Caco-2 (cell line): ENCODE measurements around the gene ONECUT1. TPM values are rescaled to one million over a fixed set of nuclear protein-coding genes. Genes with fewer than 3 reads are reported as not detected.

Experiments used
- BruUV-seq: library from RNA; stranded (reverse); fragments of 400-500 nt; replicated peaks from 2 replicates; lab custom pipeline; 2021; lab: Mats Ljungman, UMichigan
- CTCF ChIA-PET: fragments of 300-600 bp; sonication (Branson Sonifier 250); formaldehyde crosslinking; loops from one replicate; lab custom pipeline; 2022; ENCODE audit warnings: antibody characterized with exemption; lab: Charles Lee
- POLR2A ChIA-PET: fragments of 300-600 bp; sonication (Branson Sonifier 250); formaldehyde crosslinking; loops from one replicate; lab custom pipeline; 2022; ENCODE audit warnings: antibody characterized with exemption; lab: Charles Lee
- DNase-seq, 2 experiments: peaks; one replicate each; pipeline versions ENCODE4 v3.0.0 to v3.0.0-alpha.2; 2020 to 2022
- H3K27me3 ChIP-seq: replicated peaks from 2 replicates; pipeline ENCODE4 v1.6.0; 2011; ENCODE audit warnings: low read length; ENCODE audit not compliant: control insufficient read depth, insufficient read depth
- H3K36me3 ChIP-seq: 2 replicates; pipeline ENCODE4 v1.5.1; 2011; ENCODE audit warnings: low read length; ENCODE audit not compliant: control insufficient read depth, insufficient read depth
- H3K4me1 ChIP-seq: fragments of 250-450 bp; sonication (Bioruptor Pico); 2 replicates; pipeline ENCODE4 v1.5.1; 2020; ENCODE audit warnings: mild to moderate bottlenecking
- H3K4me3 ChIP-seq: 2 replicates; pipeline ENCODE4 v1.5.1; 2011; ENCODE audit warnings: low read depth, mild to moderate bottlenecking, control low read depth, low read length
- H3K9me3 ChIP-seq: fragments of 250-450 bp; sonication (Bioruptor Pico); 2 replicates; pipeline ENCODE4 v1.5.1; 2020; ENCODE audit warnings: mild to moderate bottlenecking, moderate library complexity
- H3K27ac Mint-ChIP-seq: one replicate; pipeline ENCODE4 v1.8.0; 2022; ENCODE audit warnings: mixed read lengths; ENCODE audit not compliant: unreplicated experiment
- H3K27me3 Mint-ChIP-seq: one replicate; pipeline ENCODE4 v1.8.0; 2022; ENCODE audit warnings: mixed read lengths; ENCODE audit not compliant: insufficient read depth, unreplicated experiment
- H3K36me3 Mint-ChIP-seq: one replicate; pipeline ENCODE4 v1.8.0; 2022; ENCODE audit warnings: mild to moderate bottlenecking, mixed read lengths; ENCODE audit not compliant: insufficient read depth, unreplicated experiment
- H3K4me1 Mint-ChIP-seq: one replicate; pipeline ENCODE4 v1.8.0; 2022; ENCODE audit warnings: low read depth, mixed read lengths; ENCODE audit not compliant: unreplicated experiment
- H3K4me3 Mint-ChIP-seq: one replicate; pipeline ENCODE4 v1.8.0; 2022; ENCODE audit warnings: mild to moderate bottlenecking, moderate library complexity, mixed read lengths; ENCODE audit not compliant: unreplicated experiment
- H3K9me3 Mint-ChIP-seq: one replicate; pipeline ENCODE4 v1.8.0; 2022; ENCODE audit warnings: mixed read lengths; ENCODE audit not compliant: unreplicated experiment
- CTCF ChIP-seq, 2 experiments: fragments of 200-600 bp in 1 of 2; IDR thresholded peaks; 1 replicate in 1 of 2; 2 replicates in 1 of 2; pipeline versions ENCODE4 v1.5.1 to v1.8.0; 2011 to 2022; ENCODE audit warnings: antibody characterized with exemption in 1 of 2, control low read depth in 1 of 2, inconsistent platforms in 1 of 2, low read depth in 1 of 2, low read length in 1 of 2, mild to moderate bottlenecking in 1 of 2, moderate library complexity in 1 of 2; ENCODE audit not compliant: insufficient read depth in 1 of 2, severe bottlenecking in 1 of 2, unreplicated experiment in 1 of 2
- intact Hi-C: fragments of 100-400 bp; cut with micrococcal nuclease; formaldehyde crosslinking; loops from one replicate; pipeline ENCODE4 v1.10.0; 2022; ENCODE audit not compliant: unreplicated experiment
- total RNA-seq: library from RNA; stranded (reverse); gene quantifications from 2 replicates; pipeline ENCODE4 v1.2.3, GENCODE V29; 2022

The ONECUT1 gene
- total RNA-seq, 1 experiment from 2014 or later: 0.68 TPM

- intact Hi-C loops: no loop called here
- TF ChIP-seq CTCF (IDR thresholded peaks at IDR 0.05; ENCODE audit: insufficient read depth in 1 of 2, low read depth in 1 of 2, low read length in 1 of 2, severe bottlenecking in 1 of 2, unreplicated experiment in 1 of 2): no peak
- Mint-ChIP-seq H3K4me3 (no peak overlapping the region), H3K36me3 (no peaks in the 10 kb centered on the region), H3K9me3 (no peaks in the 10 kb centered on the region), H3K27ac (no peak overlapping the region), H3K4me1 (no peaks in the 10 kb centered on the region), H3K27me3 (peaks cover 17% of the 10 kb centered on the region)
- ChIA-PET POLR2A (no interaction called here), CTCF (no interaction called here)
- no peak overlapping the region for H3K4me3 ChIP-seq
- BruUV-seq: no TSS peak
- no peaks in the 10 kb centered on the region; the same call in 1 of the 2 replicates for H3K27me3 ChIP-seq
- no peak for DNase-seq
- no peaks in the 10 kb centered on the region for H3K9me3 ChIP-seq
- H3K36me3 ChIP-seq: no peaks in the 10 kb centered on the region
- H3K4me1 ChIP-seq: no peaks in the 10 kb centered on the region
Measured at GRCh38 chr15:52764731-52765130, 25.4 kb downstream of the ONECUT1 start.

GRCh38 chr15:52762621-52763020 lies 27.5 kb downstream of the ONECUT1 start:
- Mint-ChIP-seq H3K9me3 (no peaks in the 10 kb centered on the region), H3K4me1 (no peaks in the 10 kb centered on the region), H3K36me3 (no peaks in the 10 kb centered on the region), H3K27ac (no peak overlapping the region), H3K4me3 (no peak overlapping the region), H3K27me3 (peaks cover 12% of the 10 kb centered on the region)
- Histone ChIP-seq H3K27me3 (no peaks in the 10 kb centered on the region; the same call in 1 of the 2 replicates), H3K4me1 (no peaks in the 10 kb centered on the region), H3K4me3 (no peak overlapping the region), H3K36me3 (no peaks in the 10 kb centered on the region), H3K9me3 (no peaks in the 10 kb centered on the region)
- intact Hi-C loops: no loop called here
- no peak for TF ChIP-seq CTCF (IDR thresholded peaks at IDR 0.05; ENCODE audit: insufficient read depth in 1 of 2, low read depth in 1 of 2, low read length in 1 of 2, severe bottlenecking in 1 of 2, unreplicated experiment in 1 of 2)
- BruUV-seq: no TSS peak
- ChIA-PET POLR2A (no interaction called here), CTCF (no interaction called here)
- no peak for DNase-seq

GRCh38 chr15:52760562-52760961 lies 29.6 kb downstream of the ONECUT1 start:
- H3K27me3 ChIP-seq: no peaks in the 10 kb centered on the region
- BruUV-seq: no TSS peak
- no peak overlapping the region for H3K4me3 ChIP-seq
- H3K27ac Mint-ChIP-seq: no peak overlapping the region
- no peaks in the 10 kb centered on the region for H3K9me3 Mint-ChIP-seq
- no peak overlapping the region for H3K4me3 Mint-ChIP-seq
- ChIA-PET POLR2A (no interaction called here), CTCF (no interaction called here)
- H3K36me3 ChIP-seq: no peaks in the 10 kb centered on the region
- intact Hi-C loops: no loop called here
- H3K36me3 Mint-ChIP-seq: no peaks in the 10 kb centered on the region
- peaks cover 7% of the 10 kb centered on the region for H3K27me3 Mint-ChIP-seq
- no peaks in the 10 kb centered on the region for H3K4me1 ChIP-seq
- H3K4me1 Mint-ChIP-seq: no peaks in the 10 kb centered on the region
- DNase-seq: no peak
- TF ChIP-seq CTCF (IDR thresholded peaks at IDR 0.05; ENCODE audit: insufficient read depth in 1 of 2, low read depth in 1 of 2, low read length in 1 of 2, severe bottlenecking in 1 of 2, unreplicated experiment in 1 of 2): no peak
- no peaks in the 10 kb centered on the region for H3K9me3 ChIP-seq
